Amygdala (tissue), 56 donors: Measurements from ENCODE around the gene GAS2L2.
"Not testable (repeated sequence)": the region's sequence is repeated elsewhere in the genome, so short reads cannot be mapped to it uniquely, and the experiment has no call there.

Source experiments
- DNase-seq, 56 donors: peaks; one replicate each; lab custom pipeline; 2025; lab: John Stamatoyannopoulos, UW

The GAS2L2 gene

GRCh38 chr17:35773679-35774425 lies 20.8 kb upstream of the GAS2L2 start:
- no peak for DNase-seq

- no peak for DNase-seq
These were observed 20.1 kb upstream of the GAS2L2 start for GRCh38 chr17:35773129-35773528.

GRCh38 chr17:35769895-35770486 lies 17.0 kb upstream of the GAS2L2 start:
- DNase-seq = no peak

GRCh38 chr17:35768797-35769196 lies 15.8 kb upstream of the GAS2L2 start:
- no peak for DNase-seq

GRCh38 chr17:35766903-35767510 lies 14.0 kb upstream of the GAS2L2 start:
- DNase-seq = peak in 5 of 56 donors; percentile 8 to 41 (median 13)

- DNase-seq = no peak
These were observed 13.4 kb upstream of the GAS2L2 start for GRCh38 chr17:35766489-35766877.

- no peak for DNase-seq
These were observed 12.9 kb upstream of the GAS2L2 start for GRCh38 chr17:35765756-35766488.

- DNase-seq = no peak
These were observed 12.2 kb upstream of the GAS2L2 start for GRCh38 chr17:35765086-35765710.

- peak in 53 of 56 donors; percentile 13 to 88 (median 66) for DNase-seq
These were observed 11.3 kb upstream of the GAS2L2 start for GRCh38 chr17:35764123-35764991.

- DNase-seq = no peak
These were observed 10.7 kb upstream of the GAS2L2 start for GRCh38 chr17:35763767-35764122.

- no peak for DNase-seq
These were observed 8.6 kb upstream of the GAS2L2 start for GRCh38 chr17:35761601-35762000.

- no peak for DNase-seq
These were observed 7.5 kb upstream of the GAS2L2 start, which contains the start of gene C17orf50 for GRCh38 chr17:35760587-35760986. Gene C17orf50 (plus strand): TSS chr17:35760887. CDS start chr17:35760942, 55 bp downstream.

GRCh38 chr17:35757243-35757642 lies 4.2 kb upstream of the GAS2L2 start:
- DNase-seq = no peak

- no peak for DNase-seq
These were observed 568 bp downstream of the GAS2L2 start for GRCh38 chr17:35752471-35752870.

- DNase-seq = not testable (repeated sequence)
These were observed 1.5 kb downstream of the GAS2L2 start for GRCh38 chr17:35751541-35751940.

GRCh38 chr17:35750526-35751395 lies 2.3 kb downstream of the GAS2L2 start:
- DNase-seq = no peak

GRCh38 chr17:35749560-35750412 lies 3.3 kb downstream of the GAS2L2 start:
- peak in 1 of 56 donors; percentile 8 for DNase-seq

- DNase-seq = no peak
These were observed 4.1 kb downstream of the GAS2L2 start for GRCh38 chr17:35748979-35749378.
